UCSD-AML1 (cell line): Measurements from ENCODE around the gene RAD51AP1.

Experiments used
- DNase-seq: peaks from one replicate; lab custom pipeline; 2025; ENCODE audit not compliant: unreplicated experiment; lab: John Stamatoyannopoulos, UW

Gene RAD51AP1

DNA sequence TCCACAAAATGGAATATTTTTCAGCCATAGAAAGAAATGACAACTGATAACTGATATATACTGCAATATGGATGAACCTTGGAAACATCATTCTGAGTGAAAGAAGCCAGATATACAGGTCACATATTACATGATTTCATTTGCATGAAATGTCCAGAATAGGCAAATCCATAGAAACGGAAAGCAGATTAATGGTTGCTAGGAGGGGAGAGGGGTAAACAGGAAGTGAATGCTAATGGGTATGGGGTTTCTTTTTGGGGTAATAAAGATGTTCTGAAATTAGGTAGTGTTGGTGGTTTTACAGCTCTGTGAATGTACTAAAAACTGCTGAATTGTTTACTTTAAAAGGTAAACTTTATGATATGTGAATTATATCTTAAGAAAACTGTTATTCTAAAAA lies 6.5 kb downstream of the RAD51AP1 start:
- DNase-seq = no peak

DNA sequence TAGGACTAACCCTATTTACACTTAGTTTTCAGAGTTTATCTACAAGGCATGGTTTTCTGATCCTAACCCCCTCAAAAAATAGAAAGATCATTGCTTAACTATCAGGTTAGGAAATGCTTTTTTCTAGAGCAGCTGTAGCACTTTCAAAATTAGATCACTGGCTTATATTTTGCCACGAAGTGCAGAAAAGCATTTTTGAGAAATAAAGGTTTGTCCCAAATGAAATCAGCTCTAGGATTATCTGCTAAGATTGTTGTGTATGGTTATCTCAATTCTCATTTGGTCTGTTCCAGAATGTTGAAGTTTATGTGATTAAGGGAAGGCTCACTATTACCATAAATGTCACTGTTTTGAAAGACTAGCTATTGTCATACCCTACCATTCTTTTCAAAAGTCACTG lies 13.5 kb downstream of the RAD51AP1 start:
- DNase-seq = no peak

DNA sequence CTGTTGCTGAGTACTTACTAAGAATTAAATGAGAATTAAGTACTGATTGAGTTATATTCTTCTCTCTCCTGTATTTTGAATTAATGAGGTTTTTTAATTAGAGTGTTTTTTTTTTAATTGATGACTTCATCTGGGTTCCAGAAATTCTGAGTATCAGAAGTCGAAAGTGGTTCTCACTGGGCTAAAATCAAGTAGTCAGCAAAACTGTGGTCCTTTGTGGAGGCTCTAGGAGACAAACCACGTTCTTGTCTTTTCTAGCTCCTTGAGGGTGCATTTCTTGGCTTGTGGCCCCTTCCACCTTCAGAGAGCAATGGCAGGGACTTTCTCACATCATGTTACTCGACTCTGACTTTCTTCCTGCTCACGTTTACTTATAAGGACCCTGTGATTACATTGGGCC lies 15.3 kb downstream of the RAD51AP1 start:
- no peak for DNase-seq

DNA sequence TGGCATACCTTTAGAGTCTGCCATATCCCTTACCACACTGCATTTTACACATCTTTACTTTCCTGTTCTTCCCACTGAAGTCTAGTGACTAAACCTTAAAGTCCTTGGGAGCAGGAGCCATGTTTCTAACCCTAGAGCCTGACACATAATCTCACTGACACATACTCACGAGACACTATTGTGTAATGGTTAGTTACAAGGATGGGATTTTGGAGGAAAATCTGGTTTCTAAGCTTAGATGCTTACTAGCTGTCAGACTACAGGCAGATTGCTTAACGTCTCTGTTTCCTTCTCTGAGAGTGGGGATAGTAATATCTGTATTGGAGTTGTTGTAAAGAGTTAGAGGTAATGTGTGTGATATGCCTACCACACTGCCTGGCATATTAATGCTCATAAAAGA lies 17.1 kb downstream of the RAD51AP1 start:
- no peak for DNase-seq

DNA sequence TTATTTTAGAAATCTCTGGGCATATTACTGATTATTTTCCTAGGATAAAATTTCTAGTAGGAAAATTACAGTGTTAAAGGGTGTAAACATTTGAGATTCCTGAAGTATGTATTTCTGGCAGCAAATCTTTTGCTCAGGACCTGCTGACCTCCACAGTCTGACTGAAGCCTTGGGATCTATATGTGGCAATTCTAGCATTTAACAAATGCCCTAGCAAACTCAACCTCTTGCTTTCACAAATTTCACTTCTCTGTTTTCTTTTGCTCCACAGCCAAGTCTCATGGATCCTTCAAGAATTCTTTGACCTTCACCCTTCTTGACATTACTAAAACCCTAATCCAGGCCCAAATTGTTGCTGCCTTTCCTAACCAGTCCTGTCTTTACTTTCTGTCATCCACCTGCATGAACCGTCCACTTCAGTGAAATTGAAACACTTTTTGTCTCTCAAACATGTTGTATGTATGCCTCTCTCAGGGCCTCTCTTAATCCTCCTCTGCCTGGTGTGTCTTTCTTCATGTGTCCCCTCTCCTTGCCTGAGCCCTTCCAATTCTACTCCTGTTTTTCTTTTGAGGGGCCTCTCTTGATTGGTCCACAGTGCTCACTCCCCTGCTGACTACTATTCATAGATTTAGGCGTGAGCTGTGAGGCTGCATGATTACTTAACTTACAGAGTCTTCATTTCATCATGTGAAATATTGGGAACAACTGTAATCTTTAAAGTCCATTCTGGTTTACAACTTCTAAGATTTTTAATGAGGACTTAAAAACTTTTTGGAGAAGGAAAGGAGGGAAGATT lies 18.2 kb downstream of the RAD51AP1 start:
- no peak for DNase-seq

DNA sequence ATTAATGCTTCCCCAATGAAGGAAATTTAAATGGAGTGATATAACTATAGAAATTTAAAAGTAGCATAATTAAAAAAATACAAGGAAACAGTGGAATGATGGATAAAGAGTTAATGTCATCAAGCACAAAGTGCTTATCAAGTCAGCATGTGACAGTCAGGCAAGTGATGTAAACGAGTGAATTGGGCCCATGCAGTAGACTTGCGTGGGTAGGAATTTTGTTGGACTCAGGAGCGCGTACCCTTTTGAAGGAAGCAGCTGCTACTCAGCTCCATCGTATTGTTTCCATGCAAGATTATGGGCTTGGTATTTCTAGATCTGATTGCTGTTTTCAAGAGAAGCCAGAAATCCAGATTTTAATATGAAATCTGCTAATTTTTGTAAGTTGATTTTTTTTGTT lies 18.9 kb downstream of the RAD51AP1 start:
- DNase-seq = no peak

DNA sequence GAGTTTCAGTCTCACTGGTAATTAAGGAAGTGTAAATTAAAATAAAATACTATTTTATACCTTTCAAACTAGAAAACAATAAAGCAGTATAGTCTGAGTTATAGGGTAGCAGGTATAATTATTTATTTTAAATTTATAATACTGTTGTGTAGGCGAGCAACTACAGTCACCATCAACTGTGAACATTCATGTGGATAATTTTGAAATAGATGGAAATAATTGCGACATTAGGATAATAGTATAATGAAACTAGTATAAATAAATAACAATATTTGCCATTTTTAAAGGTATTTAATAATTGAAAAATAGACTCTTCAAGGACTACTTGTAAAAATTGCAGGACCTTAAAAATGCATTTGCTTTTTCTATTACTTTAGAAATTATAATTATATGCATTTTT lies 19.5 kb downstream of the RAD51AP1 start:
- DNase-seq = no peak

DNA sequence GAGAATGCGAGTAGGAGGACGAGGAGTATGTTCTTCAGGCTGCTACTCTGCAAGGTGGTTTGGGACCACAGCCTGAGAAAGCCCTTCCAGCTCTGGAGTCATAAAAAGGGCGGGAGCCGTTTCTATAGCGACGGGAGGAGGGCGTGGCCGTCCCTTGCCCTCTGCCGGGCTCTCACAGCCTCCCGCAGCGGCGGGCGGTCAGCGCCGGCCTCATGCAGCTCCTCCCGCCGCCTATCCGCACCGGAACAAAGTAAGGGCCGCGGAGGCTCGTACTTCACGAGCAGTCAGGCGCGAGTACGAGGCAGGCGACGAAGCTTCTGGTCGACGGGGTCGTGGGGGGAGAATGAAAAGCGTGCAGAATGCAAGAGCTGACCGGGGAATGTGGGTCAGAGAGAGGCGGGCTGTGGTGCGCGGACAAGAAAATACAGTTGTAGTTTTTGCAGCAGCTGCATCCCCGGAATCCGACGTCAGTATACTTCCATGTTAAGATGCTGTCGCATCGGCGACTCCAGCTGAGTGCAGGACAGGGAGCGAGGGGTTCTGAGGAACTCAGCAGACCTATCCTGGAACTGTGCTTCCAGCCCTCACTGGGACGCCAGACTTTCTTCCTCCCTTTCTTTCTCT lies 23.5 kb downstream of the RAD51AP1 start, which contains the start of gene DYRK4:
TSS of gene DYRK4 (plus strand) at position 175 of the 624 bp plus-strand sequence. CDS start at position 213, 38 bp downstream.
- no peak for DNase-seq

DNA sequence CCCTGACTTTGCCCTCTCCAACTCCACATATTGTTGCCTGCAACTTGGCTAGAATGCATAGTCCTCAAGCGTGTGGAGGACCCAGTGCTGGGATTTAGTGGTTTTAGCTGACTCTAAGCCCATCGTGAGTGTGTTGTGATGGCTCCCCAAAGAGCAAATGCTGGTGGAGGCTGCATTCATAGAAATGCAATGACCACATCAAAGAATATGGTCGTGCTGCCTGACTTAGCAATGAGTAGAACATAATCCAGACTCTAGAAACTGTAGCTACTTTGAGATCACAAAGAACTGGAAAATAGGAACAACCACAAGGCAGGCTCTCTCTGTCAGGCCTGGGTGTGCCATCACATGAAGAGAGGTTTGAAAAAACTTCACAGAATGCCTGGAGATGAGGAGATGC lies 24.6 kb downstream of the RAD51AP1 start:
- no peak for DNase-seq

DNA sequence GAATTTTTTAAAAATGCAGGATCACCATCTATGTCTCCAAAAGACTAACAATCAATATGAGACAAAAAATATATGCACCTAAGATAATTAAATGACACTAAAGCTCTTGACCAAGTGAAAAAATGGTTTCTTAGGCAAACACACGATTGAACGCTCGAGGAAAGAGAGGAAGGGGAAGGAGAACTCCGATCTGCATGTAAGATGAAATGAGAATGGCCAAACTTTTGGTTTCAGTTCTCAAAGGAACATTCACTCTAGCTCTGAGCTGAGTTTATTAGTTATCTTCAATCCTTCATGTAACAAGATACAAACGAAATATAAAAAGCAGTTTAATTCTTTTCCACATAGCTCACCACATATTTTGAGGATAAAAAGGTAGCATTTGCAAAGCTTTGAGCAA lies 26.1 kb downstream of the RAD51AP1 start:
- DNase-seq = no peak

DNA sequence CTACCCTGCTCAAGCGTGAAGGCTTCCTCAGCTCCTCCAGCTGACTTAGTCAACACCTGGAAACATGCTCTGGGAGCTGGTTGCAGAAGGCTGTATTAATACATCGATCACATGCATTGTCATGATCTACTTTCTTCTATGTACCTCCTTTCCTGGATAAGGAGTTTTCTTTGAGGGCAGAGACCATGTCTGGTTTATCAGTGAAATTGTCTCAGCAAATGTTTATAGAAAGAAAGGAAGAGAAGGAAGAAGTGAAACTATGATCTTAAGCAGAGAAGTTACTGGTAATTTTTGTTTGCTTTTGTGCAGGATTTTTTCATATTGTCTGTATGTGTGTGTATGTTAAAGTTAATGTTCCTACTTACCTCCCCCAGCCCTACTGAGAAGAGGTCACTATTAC lies 27.8 kb downstream of the RAD51AP1 start:
- DNase-seq = no peak

DNA sequence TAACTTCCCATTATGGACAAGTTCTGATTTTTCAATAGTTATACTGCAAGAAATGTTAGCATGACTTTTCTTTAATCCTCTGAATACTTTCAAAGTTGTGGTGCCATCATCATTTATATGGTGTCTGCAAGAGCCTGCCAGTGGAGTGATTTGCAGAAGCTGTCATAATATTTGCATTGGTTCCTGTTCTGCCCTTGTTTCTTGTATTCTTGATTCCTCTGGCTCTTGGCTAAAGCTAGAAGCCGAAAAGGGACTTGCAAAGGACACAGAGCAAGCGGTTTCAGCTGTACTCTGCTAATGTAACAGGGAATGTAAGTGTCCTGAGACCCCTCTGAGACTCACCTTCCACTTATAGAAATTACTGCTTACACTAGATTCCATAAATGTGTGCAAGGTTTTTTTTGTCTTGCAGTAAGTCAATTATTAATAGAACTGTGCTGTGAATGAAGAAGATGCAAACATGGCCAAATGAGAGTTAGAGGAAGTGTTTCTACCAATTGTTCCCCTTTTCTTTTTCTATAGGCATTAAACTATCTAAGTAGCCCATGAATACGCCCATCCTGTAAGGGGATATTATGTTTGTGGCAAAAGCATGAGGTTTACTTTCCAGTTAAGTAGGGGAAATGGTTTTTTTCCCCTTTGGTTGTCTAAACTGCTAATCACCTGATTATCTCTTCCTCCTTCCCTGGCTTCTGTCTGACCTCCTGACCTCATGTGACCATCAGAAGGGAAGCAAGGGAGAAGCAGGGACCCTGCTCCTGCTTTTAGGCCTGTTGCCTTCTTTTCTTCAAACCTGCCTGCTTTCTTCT lies 28.6 kb downstream of the RAD51AP1 start:
- DNase-seq = peak; percentile 19

DNA sequence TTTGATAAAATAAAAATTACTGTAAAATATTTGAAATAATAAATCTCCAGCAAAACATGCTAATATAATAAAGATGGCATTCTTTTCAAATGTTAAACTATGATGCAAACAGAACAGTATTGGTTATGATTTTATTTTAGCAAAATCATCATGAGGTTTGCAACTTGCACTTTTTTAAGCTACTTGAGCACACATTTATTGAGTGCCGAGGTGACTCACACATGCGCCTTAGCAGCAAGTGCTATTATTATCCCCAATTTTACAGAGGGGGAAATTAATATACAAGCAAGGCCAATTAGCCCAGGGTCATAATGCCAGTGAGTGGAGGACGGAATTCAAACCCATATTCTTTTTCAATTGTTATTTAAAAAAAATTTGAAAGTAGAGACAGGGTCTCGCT lies 30.6 kb downstream of the RAD51AP1 start:
- DNase-seq = no peak

DNA sequence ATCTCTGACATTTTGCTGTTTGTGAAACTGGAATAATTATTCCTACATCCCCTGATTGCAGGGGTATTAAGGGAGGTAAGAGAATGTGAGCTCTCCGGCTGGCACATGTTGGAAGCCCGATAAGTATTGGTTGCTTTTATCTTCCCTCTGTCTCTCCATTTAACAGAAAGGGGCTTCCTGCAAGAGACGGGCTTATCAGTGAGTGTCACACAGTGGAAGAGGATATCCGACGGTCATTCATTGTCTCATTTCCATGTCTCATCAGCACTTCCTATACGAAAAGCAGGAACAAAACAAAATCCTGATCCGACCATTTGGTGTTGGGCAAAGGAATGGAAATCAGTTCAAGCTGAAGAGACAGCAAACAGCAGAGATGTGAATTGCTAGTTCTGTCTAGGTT lies 34.0 kb downstream of the RAD51AP1 start:
- DNase-seq = no peak

DNA sequence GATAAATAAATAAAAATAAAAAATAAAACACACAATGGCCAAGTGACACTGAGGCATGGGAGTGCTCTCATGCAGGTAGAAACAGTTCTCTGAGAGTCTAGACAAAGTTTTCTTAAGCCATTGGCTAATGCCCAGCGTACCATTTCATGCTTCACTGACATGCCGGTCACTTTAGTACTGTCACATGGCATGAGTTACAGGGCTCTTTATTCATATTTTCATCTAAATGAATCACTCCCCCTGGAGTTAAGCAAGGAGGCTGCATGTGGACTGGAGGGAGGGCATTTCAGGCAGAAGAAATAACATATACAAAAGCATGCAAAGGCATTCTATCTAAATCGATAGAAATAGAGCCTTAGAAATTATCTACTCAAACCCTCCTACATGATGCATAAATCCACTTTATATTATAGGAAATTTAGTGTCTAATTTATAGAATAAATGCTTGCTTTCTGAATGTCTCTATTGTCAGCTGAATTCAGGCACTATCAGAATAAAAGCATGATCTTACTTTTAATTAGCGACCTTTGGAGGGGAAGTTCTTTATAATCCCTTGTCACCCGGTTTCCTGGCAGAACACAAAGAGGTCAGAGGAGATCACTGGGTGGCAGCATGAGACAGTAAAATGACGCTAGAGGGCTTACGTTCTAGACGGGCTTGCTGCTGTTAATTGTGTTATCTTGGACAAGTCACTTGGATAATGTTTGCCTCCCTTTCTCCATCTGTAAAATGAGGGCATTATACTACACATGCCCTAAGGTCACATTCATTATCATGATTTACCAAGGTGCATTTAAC lies 40.8 kb downstream of the RAD51AP1 start:
- DNase-seq = peak; percentile 25

DNA sequence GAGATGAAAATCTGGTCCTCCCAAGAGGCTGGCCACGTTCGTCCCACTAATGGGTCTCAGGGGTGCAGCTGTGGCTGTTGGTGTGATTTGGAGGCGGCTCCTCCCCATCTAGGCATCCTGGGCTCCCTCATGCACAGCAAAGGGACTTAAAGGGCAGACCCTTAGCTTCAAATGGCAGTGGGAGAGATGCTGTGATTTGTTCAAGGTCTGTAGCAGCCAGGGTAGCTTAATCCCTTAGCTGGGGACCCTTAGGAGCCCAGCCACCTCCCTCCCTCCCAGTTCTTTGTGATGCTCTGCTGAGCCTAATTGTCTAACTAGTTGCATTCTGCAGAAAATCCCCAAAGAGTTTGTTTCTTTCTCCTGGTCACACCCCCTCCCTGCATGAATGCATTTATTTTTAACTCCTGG lies 41.6 kb downstream of the RAD51AP1 start:
- DNase-seq = no peak

DNA sequence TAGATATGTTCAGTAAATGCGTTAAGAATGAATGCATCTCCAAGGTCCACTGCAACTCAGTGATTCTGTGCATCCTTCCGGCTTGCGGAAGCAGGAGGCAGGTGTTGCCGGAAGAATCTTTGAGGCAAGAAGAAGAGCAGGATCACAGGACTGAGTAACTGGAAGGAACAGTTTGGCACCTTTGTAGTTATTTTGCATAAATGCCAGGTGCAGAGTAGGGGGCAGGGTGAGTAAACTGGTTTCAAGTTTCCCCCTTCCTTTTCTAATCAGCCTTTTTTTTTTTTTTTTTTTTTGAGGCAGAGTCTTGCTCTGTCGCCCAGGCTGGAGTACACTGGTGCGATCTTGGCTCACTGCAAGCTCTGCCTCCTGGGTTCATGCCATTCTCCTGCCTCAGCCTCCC lies 45.6 kb downstream of the RAD51AP1 start:
- no peak for DNase-seq

DNA sequence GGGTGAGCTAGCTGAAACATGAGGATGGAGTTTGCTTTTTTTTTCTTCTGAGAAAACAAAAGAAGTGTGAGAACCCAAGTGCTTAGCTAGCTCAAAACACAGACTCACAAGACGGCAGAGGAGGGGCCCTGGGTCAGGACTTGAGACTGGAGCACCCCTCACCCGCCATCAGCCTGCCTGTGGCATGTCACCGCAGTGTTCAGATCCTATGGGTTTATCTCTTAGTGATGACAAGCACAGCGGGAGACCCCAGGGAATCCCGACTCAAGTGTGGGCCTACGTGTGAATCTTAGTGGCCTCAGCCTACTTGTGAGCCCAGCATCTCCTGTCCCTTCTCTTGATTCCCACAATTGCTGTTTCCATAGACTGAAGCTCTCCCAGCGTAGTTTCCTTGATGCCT lies 46.2 kb downstream of the RAD51AP1 start:
- DNase-seq = no peak

DNA sequence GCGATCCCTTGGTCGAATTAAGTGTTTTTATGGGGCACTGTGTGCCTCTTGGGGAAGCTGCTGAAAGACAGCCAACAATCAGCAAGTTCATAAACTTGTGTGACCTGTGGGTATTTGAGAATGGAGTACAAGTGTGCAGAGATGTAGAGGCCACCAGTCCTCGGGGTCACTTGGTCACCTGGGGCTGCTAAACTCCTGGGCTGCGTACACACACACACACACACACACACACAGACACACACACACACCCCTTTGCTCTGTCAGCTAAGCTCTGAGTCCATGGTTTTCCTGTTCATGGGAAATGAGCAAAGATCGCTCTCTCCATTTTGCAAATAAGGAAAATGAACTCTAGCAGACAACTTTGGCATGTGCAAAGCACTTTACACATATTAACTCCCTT lies 47.8 kb downstream of the RAD51AP1 start:
- DNase-seq = no peak

DNA sequence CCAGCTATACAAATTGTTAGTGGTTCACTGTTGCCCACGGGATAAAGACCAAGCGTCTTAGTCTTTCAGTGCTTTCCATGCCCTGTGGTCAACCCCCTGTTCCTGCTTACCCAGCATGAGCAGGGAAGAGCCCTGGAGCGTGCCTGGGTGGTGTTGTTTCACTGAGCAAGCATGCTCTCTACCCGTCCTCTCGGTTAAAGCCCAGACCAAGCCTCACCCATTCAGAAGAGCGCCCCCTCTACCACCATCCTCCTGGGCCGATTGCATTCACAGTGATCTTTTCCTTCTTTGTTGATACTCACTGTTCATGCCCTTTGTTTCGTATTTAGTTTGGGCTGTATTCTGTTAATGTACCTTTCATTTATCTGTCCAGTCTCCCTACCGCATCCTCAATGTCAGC lies 48.4 kb downstream of the RAD51AP1 start:
- no peak for DNase-seq

DNA sequence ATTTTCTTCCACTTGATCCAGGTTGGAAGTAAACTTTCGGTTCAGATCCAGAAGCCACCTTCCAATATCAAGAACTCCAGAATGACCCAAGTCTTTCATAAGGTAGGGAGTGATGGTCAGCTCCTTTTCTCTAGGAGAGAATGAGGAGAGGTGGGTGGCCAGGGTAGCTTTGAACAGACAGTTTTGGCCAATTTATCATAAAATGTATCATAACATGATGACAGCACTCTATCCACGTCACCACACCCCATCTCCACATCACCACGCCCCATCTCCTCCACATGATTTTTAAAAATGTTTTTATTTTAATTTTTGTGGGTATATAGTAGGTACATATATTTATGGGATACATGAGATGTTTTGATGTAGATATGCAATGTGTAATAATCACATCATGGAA lies 50.2 kb downstream of the RAD51AP1 start:
- no peak for DNase-seq
